GM20431 (cell line): ENCODE results near the gene DUS2.

Experiments
- in situ Hi-C: fragments of 300-500 bp; cut with MseI, MboI; formaldehyde crosslinking; loops from one replicate; pipeline ENCODE4 v1.15.0; 2020; ENCODE audit warnings: low sequenced_read_pairs; ENCODE audit not compliant: unreplicated experiment

DUS2 gene

DNA sequence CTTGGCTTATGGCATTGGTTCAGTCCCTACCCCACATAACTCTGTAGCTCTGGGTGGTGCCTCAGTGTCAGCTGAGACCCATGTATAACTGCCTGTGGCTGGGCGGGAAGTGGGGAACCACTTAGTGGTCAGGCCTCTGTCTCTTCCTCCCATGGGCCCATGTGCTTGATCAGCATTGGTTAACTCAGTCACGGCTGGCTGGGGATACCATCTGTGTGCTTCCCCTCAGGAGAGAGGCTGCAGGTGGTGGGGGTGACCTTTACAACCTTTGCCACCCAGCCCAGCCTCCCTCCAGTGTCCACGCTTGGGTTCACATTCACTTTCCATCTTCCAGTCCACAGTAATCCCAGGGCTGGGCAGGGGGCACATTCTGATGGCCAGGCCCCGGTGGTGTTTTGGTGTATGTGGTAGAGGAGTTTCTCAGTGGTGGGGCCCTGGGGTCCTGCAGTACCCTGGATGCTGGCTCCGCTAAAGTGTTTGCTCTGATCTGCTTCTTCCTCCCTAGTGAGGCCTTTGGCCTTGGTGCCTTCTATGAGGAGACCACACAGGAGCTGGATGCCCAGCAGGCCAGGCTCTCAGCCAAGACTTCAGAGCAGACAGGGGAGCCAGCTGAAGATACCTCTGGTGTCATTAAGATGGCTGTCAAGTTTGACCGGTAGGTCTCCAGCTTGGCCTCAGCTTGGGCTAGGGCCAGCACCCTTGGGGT, 51.9 kb downstream of the DUS2 start:
- in situ Hi-C loops = no loop called here

DNA sequence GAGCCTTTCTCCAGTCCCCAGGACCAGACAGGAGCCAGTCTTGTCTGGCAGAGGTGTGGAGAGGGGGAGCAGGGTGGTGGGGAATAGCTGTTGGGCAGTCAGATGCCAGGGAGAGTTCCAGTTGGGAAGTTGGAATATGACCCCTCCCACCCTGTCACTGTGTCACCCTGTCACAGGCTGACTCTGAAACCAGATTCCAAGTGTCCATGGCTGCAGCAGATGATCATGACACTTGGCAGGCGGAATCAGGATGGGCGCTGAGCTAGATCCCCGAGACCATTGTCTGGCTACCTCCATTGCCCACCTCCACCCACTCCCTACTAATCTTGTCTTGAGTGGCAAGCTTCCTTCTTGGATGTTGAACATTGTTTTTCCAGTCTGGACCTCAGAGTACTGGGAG, 52.9 kb downstream of the DUS2 start:
- in situ Hi-C loops = no loop called here

DNA sequence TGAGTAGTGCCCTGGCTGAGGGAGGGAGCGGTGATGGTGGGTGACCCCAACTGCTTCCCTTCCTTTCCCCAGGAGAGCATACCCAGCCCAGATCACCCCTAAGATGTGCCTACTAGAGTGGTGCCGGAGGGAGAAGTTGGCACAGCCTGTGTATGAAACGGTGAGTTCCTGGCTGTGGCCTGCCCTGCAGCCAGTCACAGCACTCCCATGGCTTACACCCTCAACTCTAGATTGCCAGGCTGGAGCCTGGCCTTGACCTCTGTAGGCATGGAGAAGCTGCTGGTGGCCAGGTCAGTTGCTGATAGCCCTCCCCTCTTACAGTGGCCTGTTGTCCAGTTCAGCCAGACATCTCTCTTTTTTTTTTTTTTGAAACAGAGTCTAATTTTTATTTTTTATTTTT, 53.5 kb downstream of the DUS2 start:
- in situ Hi-C loops = no loop called here

DNA sequence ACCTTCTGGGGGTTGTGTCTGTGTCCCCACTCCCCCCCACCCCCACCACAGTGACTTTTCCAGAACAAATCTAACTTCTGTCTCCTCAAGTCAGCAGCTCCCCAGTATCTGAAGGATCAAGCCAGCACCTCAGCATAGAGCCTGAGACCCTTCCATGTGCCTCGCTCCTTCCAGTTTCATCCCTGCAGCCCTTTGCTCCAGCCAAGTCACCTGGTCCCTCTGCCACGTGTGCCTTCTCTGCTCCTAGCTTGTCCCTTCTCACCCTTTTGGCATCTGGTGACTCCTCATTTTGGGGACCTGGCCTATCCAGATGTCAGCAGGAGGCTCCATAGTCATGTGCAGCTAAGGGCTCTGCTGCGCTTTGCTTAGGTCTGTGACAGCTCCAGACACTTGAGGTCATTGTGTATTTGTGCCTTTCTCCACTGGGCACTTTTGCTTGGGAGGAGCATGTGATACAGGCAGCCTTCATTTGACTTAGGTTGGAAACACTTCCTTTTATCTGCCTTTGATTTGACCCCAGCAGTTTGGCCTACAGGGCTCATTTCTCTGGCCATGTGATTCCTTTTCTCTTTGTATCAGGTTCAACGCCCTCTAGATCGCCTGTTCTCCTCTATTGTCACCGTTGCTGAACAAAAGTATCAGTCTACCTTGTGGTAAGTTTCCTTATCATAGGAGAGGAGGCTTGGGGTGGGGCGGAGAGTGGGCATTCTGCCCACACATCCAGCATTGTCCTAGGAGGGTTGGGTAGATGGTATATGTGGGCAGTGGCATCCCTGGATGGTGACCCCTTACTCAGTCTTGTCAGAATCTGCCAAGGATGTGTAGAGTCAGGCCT, 55.0 kb downstream of the DUS2 start:
- in situ Hi-C loops = no loop called here

DNA sequence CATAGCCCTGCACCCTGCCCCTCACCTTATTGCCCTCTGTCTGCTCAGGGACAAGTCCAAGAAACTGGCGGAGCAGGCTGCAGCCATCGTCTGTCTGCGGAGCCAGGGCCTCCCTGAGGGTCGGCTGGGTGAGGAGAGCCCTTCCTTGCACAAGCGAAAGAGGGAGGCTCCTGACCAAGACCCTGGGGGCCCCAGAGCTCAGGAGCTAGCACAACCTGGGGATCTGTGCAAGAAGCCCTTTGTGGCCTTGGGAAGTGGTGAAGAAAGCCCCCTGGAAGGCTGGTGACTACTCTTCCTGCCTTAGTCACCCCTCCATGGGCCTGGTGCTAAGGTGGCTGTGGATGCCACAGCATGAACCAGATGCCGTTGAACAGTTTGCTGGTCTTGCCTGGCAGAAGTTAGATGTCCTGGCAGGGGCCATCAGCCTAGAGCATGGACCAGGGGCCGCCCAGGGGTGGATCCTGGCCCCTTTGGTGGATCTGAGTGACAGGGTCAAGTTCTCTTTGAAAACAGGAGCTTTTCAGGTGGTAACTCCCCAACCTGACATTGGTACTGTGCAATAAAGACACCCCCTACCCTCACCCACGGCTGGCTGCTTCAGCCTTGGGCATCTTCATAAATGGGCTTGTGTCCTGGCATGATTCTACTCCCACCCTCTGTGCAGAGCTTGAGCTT, 55.8 kb downstream of the DUS2 start:
- in situ Hi-C loops = no loop called here

DNA sequence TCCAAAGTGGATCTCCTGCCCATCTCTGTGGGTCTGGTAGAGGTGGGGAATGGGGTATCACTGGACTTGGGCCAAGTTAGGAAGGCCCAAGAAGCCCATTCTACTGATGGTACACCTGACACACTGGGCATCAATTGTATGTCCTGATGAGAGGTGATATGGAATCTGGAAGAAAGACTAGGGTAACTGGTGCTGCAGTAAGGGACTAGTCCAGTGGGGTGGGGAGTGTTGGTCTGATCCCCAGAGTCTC, 56.2 kb downstream of the DUS2 start:
- in situ Hi-C loops = no loop called here

DNA sequence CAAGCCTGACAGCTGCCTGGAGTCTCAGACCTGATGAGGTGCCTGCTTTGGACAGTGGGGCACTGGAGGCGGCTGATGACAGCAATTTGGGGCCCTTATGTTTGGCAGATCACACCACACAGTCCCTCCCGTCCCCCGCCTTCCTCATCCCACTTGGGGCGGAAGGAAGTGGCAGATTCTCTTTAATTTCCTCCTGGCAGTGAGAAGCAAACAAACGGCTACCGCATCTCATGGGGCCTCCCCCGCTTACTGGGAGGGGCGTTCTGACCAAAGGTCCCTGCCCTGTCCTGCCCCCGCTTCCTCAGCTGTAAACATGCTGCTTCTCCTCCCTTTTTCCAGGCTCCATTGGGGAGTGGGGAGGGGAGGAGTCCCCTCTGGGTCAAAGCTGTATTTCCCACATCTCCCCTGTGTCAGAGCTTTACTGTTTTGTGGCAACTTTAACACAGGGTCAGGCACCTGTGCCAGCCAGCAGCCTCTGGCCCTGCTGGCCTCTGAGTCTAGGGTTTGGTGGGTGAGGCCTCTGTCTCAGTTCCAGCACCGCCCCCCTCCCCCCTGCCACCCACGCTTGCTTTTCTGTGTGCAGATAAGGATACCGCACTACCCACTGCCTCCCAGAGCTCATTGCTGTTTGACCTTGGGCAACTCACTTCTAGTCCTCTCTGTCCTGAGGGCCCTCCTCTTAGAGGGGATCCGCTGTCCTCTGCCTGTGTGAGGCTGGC, 56.7 kb downstream of the DUS2 start:
- in situ Hi-C loops = no loop called here

DNA sequence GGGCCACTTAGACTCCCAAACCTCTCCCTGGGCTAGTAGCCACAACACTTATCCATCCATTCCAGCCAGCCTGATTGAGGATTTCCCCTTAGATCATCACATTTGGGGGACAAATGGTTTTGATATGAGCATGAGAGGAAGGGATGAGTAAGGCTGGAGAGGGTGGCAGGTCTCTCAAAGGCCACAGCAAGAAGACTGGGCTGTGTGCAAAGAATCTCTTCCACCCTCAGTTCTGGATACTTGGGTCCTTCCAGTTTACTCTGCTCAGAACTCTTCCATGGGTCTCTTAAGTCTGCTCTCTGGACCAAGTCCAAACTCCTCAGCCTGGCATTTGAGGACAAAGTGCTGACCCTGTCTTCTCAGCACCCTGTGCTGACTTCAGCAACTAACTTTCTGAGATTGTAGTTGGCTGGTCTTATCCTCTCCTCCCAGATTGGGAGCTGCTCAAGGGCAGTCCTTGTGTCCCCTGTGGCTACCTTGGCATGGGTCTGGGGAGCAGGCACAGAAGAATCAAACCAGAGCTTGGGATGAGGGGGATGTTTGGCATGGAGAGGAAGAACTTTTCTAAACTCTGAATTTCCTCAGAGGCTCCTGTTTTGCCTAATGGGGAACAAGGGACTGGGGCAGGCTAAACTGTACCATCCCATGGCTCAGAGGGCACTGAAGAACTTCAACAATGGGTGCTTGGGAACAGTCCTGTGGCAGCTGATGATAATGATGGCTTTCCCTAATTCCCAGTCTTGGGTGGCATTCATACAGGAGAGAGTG, 59.0 kb downstream of the DUS2 start:
- in situ Hi-C loops = no loop called here

DNA sequence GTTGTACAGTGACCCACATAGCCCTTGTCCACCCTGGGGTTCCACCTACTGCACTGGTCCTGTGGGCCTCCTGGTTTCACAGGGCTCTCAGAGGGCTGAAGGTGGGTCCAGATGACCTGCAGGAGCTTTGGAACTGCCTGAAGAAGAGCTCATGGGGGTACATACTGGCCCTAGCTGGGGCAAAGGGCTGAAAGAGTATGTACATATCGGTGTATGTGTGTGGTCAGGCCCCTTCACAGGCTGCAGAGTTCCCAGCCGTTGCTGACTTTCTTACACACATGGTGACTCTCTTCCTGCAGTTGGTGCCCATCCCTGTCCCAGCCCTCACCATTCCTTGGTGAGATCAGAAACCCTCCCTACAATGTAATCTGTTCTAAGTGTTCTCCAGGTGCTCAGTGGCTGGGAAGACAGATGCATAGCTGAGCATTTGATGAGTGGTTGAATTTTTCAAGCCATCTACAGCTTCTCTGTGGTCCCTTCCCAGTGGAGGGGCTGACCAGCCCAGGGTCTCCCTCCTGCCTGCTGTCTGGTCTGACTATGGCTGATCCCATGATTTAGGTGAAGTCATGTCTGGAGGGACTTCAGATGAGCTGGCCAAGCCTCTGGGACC, 59.6 kb downstream of the DUS2 start:
- in situ Hi-C loops = no loop called here

DNA sequence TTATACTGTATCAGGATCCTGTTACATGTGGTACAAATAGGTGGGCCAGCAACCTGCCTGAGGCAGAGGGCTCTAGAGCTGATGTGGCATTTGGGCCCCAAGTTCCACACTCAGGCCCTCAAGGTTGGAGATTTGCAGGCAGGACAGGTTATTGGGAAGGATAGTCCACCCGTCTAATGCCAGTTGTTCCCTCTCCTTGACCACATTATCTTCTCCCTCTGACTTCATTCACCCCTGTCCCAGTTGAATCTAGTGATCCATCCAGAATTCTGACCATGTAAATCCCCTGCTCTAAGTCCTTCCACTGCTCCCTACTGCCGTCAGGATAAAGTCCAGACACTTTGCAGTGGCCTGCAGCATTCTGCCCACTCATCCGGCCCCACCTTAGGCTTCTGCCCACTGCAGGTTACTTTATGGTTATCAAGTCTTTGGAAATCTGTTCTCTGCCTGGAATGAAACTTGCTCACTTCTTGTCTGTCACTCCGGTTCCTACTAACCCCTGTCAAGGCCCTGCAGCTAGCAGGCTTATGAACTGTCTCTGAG, 60.2 kb downstream of the DUS2 start:
- in situ Hi-C loops = no loop called here

DNA sequence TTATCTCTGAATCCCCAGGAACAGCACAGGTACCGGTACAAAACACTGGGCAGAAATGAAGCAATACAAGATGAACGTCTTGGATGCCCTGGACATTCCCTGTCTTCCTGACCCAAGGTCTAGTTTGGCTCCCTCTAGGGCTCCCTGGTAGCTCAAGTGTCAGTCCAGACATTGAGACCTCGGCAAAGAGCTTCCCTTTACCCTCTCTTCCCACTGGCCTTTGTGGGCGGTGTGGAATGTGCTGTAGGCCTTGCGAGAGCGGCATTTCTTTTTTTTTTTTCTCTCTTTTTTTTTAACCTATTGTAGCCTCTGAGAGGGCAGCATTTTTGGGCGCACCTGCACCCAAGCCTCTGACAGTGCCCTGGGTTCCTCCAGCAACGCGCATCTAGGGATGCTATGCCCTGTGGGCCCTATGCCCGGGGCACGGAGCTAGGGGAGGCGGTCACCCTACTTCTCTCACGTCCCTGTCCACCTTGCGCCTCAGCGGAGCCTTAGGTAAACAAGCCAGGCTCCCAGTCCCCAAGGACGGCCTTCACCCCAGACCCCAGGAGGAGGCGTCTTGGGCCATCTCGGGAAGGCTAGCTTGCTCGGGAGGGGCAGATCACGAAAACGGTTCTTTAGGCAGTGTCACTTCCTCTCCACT, 60.9 kb downstream of the DUS2 start:
- in situ Hi-C loops = no loop called here

DNA sequence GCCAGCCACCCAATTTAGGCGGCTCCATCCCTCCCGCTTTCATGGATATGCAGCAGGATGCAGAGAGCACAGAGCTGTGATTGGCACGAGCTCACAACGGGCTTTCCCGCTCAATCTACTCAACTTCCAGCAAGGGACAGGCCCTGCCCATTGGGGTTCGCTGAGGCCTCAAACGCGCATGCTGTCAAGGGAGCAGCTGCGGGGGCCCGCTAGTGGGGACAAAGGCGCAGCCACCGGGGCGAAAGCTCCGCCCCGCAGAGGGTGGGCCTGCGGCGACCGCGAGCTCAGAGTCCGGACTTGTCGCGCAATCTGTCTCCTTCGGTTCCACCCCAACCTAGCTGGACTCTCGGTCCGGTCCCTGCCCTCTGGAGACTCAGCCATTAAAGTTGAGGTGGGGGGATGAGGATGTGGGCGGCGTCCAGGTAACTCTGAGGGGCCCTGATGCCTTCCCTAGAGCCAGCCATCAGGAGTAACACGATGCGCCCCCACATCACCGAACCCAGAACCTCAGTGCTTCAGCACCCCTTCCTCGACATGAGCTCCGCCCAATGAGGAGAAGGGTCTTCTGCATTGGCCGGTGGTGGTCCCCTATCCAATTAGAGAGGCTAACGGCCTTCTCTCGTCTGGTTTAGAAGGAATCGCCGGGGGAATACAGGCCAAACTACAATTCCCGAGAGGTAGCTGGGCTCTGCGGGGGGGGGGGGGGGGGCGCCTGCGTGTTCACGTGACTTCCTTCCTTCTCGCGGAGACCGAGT, 61.6 kb downstream of the DUS2 start:
- in situ Hi-C loops = no loop called here

DNA sequence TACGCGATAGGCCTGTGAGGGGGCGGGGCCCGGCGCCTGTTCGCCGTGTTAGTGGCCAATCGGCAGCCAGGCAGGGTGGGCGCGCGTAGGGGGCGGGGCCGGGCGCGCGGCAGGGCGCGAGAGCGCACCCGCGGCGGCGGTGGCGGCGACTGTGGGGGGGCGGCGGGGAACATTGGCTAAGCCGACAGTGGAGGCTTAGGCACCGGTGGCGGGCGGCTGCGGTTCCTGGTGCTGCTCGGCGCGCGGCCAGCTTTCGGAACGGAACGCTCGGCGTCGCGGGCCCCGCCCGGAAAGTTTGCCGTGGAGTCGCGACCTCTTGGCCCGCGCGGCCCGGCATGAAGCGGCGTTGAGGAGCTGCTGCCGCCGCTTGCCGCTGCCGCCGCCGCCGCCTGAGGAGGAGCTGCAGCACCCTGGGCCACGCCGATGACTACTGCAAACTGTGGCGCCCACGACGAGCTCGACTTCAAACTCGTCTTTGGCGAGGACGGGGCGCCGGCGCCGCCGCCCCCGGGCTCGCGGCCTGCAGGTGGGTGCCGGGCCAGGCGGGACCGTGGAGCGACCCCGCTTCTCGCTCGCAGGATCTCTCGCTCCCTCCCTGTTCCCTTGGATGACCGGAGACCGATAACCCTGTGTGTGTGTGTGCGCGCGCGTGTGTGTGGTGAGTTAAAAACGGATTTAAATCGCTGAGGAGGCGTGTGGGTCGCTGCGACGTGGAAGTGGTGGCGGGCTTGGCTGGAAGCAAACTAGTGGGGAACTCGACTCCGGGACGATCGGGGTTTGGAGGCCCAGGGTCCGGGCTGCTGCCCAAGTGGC, 62.4 kb downstream of the DUS2 start, which contains the start of gene NFATC3:
Gene NFATC3 (plus strand): TSS at position 112 of the 813 bp plus-strand sequence. CDS start 312 bp downstream, at position 424.
- in situ Hi-C loops = no loop called here

DNA sequence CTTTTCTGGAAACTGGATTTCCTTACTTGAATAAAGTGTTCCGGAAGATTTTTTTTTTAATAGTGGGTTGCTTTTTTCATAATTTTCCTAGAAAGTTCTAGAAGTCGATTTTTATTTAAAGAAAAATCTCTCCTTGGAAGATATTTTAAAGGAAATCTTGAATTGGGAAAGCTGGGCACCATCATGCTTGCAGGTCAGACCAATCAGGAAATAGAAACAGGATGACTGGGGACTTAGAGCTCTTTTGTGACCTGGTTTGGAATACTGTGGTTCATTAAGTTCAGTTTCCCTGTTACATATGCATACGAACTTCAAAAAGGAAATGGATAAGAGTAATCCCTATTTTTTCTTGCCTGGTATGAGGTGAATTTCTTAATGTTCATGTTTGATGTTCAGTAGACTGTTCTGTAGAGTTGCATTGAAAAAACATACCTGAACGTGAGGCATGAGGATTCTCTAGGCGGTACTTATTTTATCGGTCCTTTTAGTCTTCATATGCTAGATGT, 63.3 kb downstream of the DUS2 start:
- in situ Hi-C loops = no loop called here

DNA sequence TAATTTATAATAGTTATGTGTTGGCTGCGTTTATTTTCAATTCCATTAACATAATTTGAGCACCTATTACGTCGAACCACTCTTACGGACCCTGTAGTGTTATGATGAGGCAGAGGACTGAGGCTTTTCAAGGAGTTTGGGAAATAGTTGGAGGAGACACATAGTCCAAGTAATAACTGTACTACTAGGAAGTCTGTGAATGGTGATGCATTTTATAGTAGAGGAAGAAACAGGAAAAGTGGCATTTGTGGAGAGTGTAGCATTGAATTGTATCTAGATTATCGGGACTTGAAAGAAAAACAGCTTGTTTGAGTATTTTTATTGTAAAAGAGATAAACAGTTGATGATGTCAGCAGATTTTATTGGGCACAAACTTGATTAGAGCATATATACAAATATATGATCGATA, 63.8 kb downstream of the DUS2 start:
- in situ Hi-C loops = no loop called here

DNA sequence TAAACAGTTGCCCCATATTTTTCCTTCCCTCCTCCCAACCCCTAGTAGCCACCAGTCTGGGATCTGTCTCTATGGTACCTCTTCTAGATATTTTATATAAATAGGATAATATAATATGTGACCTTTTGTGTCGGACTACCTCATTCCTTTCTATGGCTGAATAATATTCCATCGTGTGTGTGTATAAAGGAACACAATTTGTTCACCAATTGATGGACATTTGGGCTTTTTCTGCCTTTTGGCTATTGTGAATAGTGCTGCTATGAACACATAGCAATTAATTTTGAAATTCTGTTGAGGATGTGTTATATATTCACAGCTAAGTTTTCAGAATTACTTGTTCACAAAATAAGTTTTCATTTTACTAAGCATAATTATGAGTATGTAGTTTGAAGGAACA, 64.6 kb downstream of the DUS2 start:
- in situ Hi-C loops = no loop called here
